ENCODE measurements around the gene DAB2IP. TPM values are rescaled to one million over a fixed set of nuclear protein-coding genes. Genes with fewer than 3 reads are reported as not detected.

DAB2IP gene
- total RNA-seq, 1 experiment from 2014 or later = 15.2 TPM

DNA sequence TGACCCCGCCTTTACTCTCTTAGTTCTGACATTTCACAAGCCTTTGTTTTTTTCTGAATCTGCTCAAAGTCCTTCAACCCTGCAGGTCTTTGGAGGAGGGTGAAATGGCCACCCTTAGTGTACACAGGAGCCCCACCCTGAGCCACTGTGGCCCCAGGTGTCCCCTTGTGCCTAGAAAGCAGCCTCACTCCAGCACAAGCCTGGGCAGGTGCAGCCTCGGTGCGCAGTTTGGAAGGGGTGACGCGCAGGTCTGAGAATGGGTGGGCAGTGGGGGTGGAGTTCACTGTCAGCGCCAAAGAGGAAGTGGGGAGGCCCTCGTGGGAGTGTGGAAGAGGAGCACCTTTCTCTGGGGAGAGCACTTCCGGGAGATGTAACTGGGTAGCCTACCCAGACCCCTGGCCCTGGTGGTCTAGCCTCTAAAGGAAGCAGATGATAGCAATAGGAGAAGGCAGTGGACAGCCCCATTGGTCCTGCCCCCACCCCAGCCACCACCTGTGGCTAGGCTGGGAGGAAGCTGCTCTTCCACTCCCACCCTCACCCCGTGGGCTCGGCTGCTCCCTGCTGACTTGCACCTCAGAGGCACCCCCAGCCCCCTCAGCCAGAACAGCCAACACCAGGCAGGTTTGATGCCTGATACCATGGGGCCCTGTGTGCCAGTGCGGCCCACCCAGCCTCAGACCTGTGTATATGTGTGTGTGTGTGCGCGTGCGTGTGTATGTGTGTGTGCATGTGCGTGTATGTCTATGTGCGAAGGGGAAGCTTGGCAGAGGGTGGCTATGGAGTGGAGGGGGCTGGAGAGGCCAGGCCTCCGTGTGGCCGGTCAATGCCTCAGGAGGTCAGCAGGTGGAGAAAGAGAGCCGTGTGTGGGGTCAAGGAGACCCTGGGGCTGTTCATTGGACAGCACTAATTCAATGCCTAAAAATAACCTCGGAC, 16.8 kb upstream of the DAB2IP start:
- no peak overlapping the region for H3K9ac ChIP-seq (ENCODE audit: low read length)
- intact Hi-C loops (cut with micrococcal nuclease) = no loop called here
- CTCF ChIA-PET = no interaction called here
- no peak overlapping the region for H3K27ac ChIP-seq (ENCODE audit: low read length)
- no peaks in the 10 kb centered on the region for H3K79me2 ChIP-seq (ENCODE audit: low read length)
- H3F3A ChIP-seq (ENCODE audit: low read length, unreplicated experiment) = no peaks in the 10 kb centered on the region
- H3K4me1 ChIP-seq (ENCODE audit: insufficient read depth, low read length) = peaks cover 11% of the 10 kb centered on the region; the same call in 1 of the 2 replicates
- H3K9me3 ChIP-seq (ENCODE audit: low read length) = no peaks in the 10 kb centered on the region
- POLR2A ChIA-PET (ENCODE audit: unreplicated experiment) = no interaction called here
- no peak overlapping the region for H3K4me3 ChIP-seq (ENCODE audit: low read length)
- no peaks in the 10 kb centered on the region for H3K36me3 ChIP-seq (ENCODE audit: low read depth, low read length)
- no peaks in the 10 kb centered on the region for H4K20me1 ChIP-seq (ENCODE audit: low read length)
- H3K27me3 ChIP-seq (ENCODE audit: low read length) = no peaks in the 10 kb centered on the region
- no peak overlapping the region for H3K4me2 ChIP-seq (ENCODE audit: low read length)
- no TSS peak for BruUV-seq (replicated peaks)
- no peak overlapping the region for H2AFZ ChIP-seq (ENCODE audit: low read length)
- DNase-seq (peak; percentile 9), ATAC-seq (peak; percentile 62)
- TF ChIP-seq EZH2 (IDR thresholded peaks at IDR 0.05; ENCODE audit: low read length, unreplicated experiment) = no peak
- TF ChIP-seq EZH2phosphoT487 (IDR thresholded peaks at IDR 0.05; ENCODE audit: borderline replicate concordance, low read length) = no peak
- peak; percentile 45; the same call in 1 of the 2 replicates for TF ChIP-seq CTCF (conservative IDR thresholded peaks at IDR 0.05; ENCODE audit: low read depth, low read length)
- H3K9me2 ChIP-seq (replicated peaks; ENCODE audit: low read length) = no peaks in the 10 kb centered on the region

- H3K9me2 ChIP-seq (replicated peaks; ENCODE audit: low read length) = no peaks in the 10 kb centered on the region
- TF ChIP-seq EZH2 (IDR thresholded peaks at IDR 0.05; ENCODE audit: low read length, unreplicated experiment) (no peak), CTCF (conservative IDR thresholded peaks at IDR 0.05; ENCODE audit: low read depth, low read length) (no peak), EZH2phosphoT487 (IDR thresholded peaks at IDR 0.05; ENCODE audit: borderline replicate concordance, low read length) (no peak)
- no TSS peak for BruUV-seq (replicated peaks)
- no peak overlapping the region for H2AFZ ChIP-seq (ENCODE audit: low read length)
- H3K4me1 ChIP-seq (ENCODE audit: insufficient read depth, low read length) = peaks cover 11% of the 10 kb centered on the region; the same call in 1 of the 2 replicates
- intact Hi-C loops (cut with micrococcal nuclease) = no loop called here
- no peak overlapping the region for H3K27ac ChIP-seq (ENCODE audit: low read length)
- H3K4me3 ChIP-seq (ENCODE audit: low read length) = no peak overlapping the region
- no peaks in the 10 kb centered on the region for H3K36me3 ChIP-seq (ENCODE audit: low read depth, low read length)
- no peaks in the 10 kb centered on the region for H3K9me3 ChIP-seq (ENCODE audit: low read length)
- POLR2A ChIA-PET (ENCODE audit: unreplicated experiment) = no interaction called here
- H3K4me2 ChIP-seq (ENCODE audit: low read length) = no peak overlapping the region
- no peaks in the 10 kb centered on the region for H3F3A ChIP-seq (ENCODE audit: low read length, unreplicated experiment)
- no peaks in the 10 kb centered on the region for H3K27me3 ChIP-seq (ENCODE audit: low read length)
- CTCF ChIA-PET = no interaction called here
- DNase-seq (no peak), ATAC-seq (no peak)
- H3K9ac ChIP-seq (ENCODE audit: low read length) = no peak overlapping the region
- no peaks in the 10 kb centered on the region for H3K79me2 ChIP-seq (ENCODE audit: low read length)
- H4K20me1 ChIP-seq (ENCODE audit: low read length) = no peaks in the 10 kb centered on the region
Measured at GRCh38 chr9:121635300-121635876, 16.0 kb upstream of the DAB2IP start.

Data from PC-3 (cell line).